Activated T-helper 1 cell treated with anti-CD3 and anti-CD28 coated beads, Interleukin-12 subunit alpha, Interleukin-12 subunit beta, Interleukin-2, Interleukin-4 antibody, amounts not matched to agents 30 ng/mL and 10 ng/mL and 1 ng/mL, durations not matched to agents 14 hours and 24 hours and 36 hours (primary cell): ENCODE measurements around the gene A3GALT2. TPM values are rescaled to one million over a fixed set of nuclear protein-coding genes. Genes with fewer than 3 reads are reported as not detected.

Experiments
- DNase-seq: peaks from one replicate; pipeline ENCODE4 v3.0.0; 2021; ENCODE audit warnings: low spot score
- H3K27ac Mint-ChIP-seq: one replicate; pipeline ENCODE4 v1.8.0; 2021; ENCODE audit warnings: mild to moderate bottlenecking, mixed read lengths
- H3K27me3 Mint-ChIP-seq: one replicate; pipeline ENCODE4 v1.8.0; 2022; ENCODE audit warnings: mild to moderate bottlenecking, moderate library complexity, mixed read lengths; ENCODE audit not compliant: insufficient read depth
- H3K36me3 Mint-ChIP-seq: one replicate; pipeline ENCODE4 v1.8.0; 2021; ENCODE audit warnings: low read depth, mixed read lengths
- H3K4me1 Mint-ChIP-seq: one replicate; pipeline ENCODE4 v1.8.0; 2021; ENCODE audit warnings: low read depth, mixed read lengths
- H3K4me3 Mint-ChIP-seq: one replicate; pipeline ENCODE4 v1.8.0; 2021; ENCODE audit warnings: mild to moderate bottlenecking, moderate library complexity, mixed read lengths
- H3K9me3 Mint-ChIP-seq: one replicate; pipeline ENCODE4 v1.8.0; 2021; ENCODE audit warnings: mixed read lengths
- intact Hi-C: fragments of 100-400 bp; cut with micrococcal nuclease; formaldehyde crosslinking; loops from one replicate; pipeline ENCODE4 v1.15.1; 2024
- total RNA-seq: library from RNA; stranded (reverse); gene quantifications from 2 replicates; pipeline ENCODE4 v1.2.3, GENCODE V29; 2022

The A3GALT2 gene
- total RNA-seq, 1 donor from 2014 or later: not detected

DNA sequence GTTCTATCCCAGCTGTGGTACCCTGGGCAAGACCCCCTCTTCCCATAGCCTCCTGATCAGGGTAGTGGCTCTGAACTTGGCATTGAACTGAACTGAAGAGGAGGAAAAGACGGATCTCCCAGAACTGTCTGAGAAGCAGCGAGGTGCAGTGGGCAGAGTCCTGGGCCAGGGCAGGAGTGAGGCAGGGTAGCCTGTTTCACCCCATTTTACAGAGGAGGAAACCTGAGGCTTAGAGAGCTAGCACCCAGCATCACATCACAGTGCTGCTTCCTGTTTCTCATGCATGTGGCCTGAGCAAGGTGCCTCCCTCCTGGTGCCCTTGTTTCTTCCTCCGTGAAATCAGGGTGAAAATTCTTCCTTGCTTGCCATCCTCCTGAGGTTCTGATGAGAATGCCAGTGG is 47.5 kb downstream of the A3GALT2 start:
- Mint-ChIP-seq H3K4me1 (peaks cover 14% of the 10 kb centered on the region), H3K27me3 (no peaks in the 10 kb centered on the region), H3K4me3 (no peak overlapping the region), H3K9me3 (no peaks in the 10 kb centered on the region), H3K36me3 (peaks cover 6% of the 10 kb centered on the region), H3K27ac (no peak overlapping the region)
- intact Hi-C loops: no loop called here
- DNase-seq: no peak

DNA sequence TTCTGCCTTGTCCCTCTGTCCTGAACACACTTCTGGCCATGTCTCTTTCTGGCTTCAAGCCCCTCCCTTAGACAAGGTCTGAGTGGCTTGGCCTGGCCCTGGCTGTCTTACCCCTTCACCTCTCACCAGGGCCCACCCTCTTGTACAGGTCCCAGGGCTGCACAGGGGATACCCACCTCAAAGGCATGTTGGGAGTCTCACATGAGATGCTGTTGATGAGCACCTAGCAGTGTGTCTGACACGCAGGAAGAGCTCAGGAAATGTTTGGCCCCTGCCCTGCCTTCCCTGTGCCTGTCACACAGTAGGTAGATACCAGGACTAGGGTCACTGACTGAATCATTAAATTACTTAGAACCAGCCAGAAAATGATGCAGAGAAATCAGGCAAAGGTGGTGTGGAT is 48.0 kb downstream of the A3GALT2 start:
- H3K36me3 Mint-ChIP-seq: peaks cover 6% of the 10 kb centered on the region
- H3K27ac Mint-ChIP-seq: no peak overlapping the region
- H3K9me3 Mint-ChIP-seq: no peaks in the 10 kb centered on the region
- no peaks in the 10 kb centered on the region for H3K27me3 Mint-ChIP-seq
- H3K4me3 Mint-ChIP-seq: no peak overlapping the region
- H3K4me1 Mint-ChIP-seq: peaks cover 14% of the 10 kb centered on the region
- intact Hi-C loops: no loop called here
- DNase-seq: no peak

DNA sequence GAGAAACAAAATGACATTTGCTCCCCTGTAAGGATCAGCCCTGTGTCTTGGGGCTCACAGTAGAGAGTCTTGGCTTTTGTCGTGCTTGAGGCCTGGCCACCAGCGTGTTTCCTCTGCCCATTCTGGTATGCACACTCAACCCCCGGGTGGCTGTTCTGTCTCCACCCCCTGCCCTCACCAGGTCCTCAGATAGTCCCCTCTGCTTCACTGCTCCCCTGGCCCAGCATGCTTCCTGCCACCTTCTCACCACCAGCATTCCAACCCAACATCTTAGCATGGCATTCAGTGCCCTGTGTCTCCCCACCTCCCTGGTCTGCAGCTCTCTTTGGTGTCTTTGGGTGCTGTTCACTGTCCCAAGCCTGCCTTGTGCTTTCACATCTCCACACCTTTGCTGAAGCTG is 48.4 kb downstream of the A3GALT2 start:
- Mint-ChIP-seq H3K9me3 (no peaks in the 10 kb centered on the region), H3K4me3 (no peak overlapping the region), H3K27ac (no peak overlapping the region), H3K36me3 (peaks cover 6% of the 10 kb centered on the region), H3K27me3 (no peaks in the 10 kb centered on the region), H3K4me1 (peaks cover 14% of the 10 kb centered on the region)
- DNase-seq: no peak
- intact Hi-C loops: no loop called here

DNA sequence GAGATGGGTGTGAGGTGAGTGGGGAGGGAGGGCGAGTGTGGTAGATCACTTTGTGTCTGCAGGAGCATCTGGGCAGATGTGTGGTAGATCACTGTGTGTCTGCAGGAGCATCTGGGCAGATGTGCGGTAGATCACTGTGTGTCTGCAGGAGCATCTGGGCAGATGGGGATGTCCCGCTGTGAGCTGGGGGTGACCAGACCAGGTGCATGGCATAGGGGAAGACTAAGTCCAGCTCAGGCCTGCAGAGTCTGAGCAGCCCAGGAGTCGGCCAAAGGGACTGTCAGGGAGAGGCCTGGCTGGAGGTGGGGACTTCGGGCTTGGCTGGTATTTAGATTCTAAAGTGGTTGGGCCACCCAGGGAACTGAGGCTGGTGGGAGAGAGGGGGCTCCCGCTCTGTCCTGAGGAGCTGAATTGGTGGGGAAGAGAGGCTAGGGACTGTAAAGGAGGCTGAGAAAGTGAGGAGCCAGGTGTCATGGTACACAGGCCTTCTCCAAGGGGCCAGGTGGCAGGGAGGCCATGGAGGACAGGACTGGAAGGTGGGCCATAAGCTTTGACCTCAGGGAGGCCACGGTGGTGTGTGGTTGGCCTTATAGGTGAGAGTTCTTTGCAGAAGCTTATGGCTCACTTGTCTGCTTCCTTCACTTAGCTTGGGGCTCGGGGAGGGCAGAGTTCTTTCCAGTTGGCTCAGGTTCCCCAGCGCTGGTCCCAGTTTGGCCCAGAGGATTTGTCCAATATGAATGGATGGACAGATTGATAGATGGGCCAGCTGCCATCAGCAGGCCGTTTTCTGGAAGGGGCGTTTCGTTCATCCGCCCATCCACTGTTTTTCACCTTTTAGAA is 49.0 kb downstream of the A3GALT2 start:
- H3K27ac Mint-ChIP-seq: no peak overlapping the region
- H3K4me3 Mint-ChIP-seq: no peak overlapping the region
- H3K27me3 Mint-ChIP-seq: no peaks in the 10 kb centered on the region
- DNase-seq: no peak
- no peaks in the 10 kb centered on the region for H3K9me3 Mint-ChIP-seq
- intact Hi-C loops: no loop called here
- H3K36me3 Mint-ChIP-seq: peaks cover 5% of the 10 kb centered on the region
- H3K4me1 Mint-ChIP-seq: peaks cover 14% of the 10 kb centered on the region

DNA sequence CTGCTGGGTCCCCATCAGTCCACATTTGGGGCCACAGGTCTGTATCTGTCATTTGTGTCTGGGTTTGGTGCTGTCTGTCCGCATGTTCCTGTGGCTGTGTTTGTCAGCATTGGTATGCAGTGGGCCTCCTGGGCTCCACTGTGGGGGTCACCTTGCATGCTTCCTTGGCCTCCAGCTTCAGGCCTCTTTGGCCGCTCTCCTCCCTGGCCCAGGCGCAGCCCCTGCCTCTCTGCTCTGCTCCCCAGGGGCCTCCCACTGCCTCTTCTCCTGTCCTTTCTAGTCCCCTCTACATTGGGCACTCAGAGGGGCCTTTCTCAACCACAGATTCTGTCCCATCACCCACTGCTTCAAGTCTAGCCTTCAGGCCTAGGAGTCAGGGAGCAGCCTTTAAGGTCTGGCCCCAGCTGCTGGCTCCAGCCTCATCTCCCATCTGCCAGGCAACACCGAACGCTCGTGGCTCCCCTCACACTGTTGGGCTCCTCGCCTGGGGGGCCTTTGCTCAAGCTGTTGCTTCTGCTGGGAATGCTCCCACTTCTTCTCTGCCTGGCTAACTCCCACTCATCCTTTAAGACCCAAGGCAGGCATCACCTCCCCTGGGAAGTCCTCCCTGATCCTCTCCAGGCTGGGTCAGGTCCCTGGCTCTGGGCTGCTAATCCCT is 50.0 kb downstream of the A3GALT2 start:
- no peaks in the 10 kb centered on the region for H3K9me3 Mint-ChIP-seq
- no peak overlapping the region for H3K4me3 Mint-ChIP-seq
- intact Hi-C loops: no loop called here
- peaks cover 14% of the 10 kb centered on the region for H3K4me1 Mint-ChIP-seq
- DNase-seq: no peak
- peaks cover 3% of the 10 kb centered on the region for H3K36me3 Mint-ChIP-seq
- no peaks in the 10 kb centered on the region for H3K27me3 Mint-ChIP-seq
- H3K27ac Mint-ChIP-seq: no peak overlapping the region

DNA sequence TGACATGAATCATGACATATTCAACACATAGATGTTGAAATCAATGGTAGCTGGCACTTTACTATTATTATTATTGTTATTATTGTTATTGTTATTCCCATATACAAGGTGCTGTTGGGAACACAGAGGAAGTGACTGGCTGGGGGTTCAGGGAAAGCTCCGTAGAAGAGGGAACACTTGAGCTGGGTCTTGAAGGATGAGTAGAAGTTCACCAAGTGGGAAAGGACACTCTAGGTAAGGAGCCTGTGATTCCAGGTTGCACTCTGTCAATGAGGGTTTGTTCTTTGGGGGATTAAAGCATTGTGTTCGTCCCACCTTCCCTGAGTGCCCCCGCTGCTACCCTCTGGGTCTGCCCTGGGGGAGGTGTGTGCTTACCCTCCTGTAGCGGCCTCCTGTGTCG is 50.5 kb downstream of the A3GALT2 start:
- DNase-seq: no peak
- intact Hi-C loops: no loop called here
- Mint-ChIP-seq H3K27ac (no peak overlapping the region), H3K9me3 (no peaks in the 10 kb centered on the region), H3K4me1 (peaks cover 14% of the 10 kb centered on the region), H3K27me3 (no peaks in the 10 kb centered on the region), H3K4me3 (no peak overlapping the region), H3K36me3 (peaks cover 3% of the 10 kb centered on the region)

DNA sequence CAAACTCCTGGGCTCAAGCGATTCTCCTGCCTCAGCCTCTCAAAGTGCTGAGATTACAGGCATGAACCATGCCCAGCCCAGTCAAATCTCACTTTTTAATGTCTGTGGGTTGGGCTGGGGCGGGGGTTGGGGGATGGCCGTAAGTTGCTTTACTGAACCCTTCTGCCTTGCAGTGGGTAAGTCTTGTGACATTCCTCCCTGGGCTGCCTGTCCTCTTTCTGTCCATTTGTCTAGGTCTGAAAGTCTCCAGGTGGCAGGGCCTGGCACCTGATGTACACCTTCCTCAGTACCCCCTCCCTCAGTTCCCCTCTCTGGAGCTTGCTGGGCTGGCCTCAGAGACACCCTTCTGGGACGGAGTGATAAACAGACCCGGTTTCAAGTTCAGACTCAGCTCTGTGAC is 51.3 kb downstream of the A3GALT2 start:
- H3K9me3 Mint-ChIP-seq: no peaks in the 10 kb centered on the region
- H3K27me3 Mint-ChIP-seq: no peaks in the 10 kb centered on the region
- H3K4me3 Mint-ChIP-seq: no peak overlapping the region
- peaks cover 14% of the 10 kb centered on the region for H3K4me1 Mint-ChIP-seq
- DNase-seq: no peak
- no peak overlapping the region for H3K27ac Mint-ChIP-seq
- intact Hi-C loops: no loop called here
- peaks cover 3% of the 10 kb centered on the region for H3K36me3 Mint-ChIP-seq

DNA sequence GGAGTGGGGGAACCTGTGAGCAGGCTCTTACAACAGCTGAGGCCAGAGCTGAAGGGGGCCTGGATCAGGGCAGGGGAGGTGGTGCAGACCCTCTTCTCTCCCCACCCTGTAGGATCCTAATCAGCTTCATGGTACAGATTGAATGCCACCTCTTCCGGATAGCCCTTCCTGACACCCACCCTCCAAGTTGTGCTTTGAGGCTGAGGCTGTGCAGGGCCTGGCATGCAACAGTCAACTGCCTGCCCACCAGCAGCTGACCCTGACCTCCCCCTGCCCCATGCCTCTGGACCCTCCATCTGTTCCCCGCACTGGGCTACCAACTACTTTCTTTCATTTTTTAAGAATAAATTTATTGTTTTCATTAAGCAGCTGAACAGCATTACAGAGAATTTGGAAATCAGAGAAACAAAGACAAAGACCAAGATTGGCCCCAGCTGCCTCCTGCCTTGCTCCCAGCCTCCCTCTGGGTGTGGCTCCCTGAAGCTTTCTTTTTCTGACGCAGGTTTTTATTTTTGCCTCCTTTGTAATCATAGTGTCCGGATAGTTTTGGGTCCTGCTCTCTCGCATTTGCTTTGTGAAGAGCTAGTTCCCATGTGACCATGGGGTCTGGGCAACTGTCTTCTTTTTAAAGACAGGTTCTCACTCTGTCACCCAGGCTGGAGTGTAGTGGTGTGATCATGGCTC is 51.8 kb downstream of the A3GALT2 start:
- no peak for DNase-seq
- no peak overlapping the region for H3K27ac Mint-ChIP-seq
- H3K4me3 Mint-ChIP-seq: no peak overlapping the region
- H3K27me3 Mint-ChIP-seq: no peaks in the 10 kb centered on the region
- no peaks in the 10 kb centered on the region for H3K9me3 Mint-ChIP-seq
- H3K4me1 Mint-ChIP-seq: peaks cover 14% of the 10 kb centered on the region
- intact Hi-C loops: no loop called here
- H3K36me3 Mint-ChIP-seq: peaks cover 3% of the 10 kb centered on the region

DNA sequence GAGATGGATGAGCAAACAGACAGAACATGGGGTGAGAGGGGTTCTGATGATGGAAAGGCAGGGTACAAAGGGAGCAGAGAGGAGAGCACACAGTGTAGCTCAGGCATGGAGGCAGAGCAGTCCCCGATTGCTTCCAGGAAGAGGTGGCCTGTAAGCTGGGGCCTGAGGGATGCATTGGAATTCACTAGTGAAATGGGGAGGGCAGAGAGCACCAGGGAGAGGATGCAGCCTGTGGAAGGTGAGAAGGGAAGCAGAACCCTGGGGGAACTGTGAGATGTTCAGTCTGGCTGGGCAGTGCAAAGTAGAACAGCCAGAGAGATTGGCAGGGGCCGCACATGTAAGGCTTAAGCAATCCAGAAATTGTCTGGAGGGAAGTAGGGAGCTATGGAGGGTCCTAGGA is 52.4 kb downstream of the A3GALT2 start:
- no peaks in the 10 kb centered on the region for H3K9me3 Mint-ChIP-seq
- peaks cover 10% of the 10 kb centered on the region for H3K4me1 Mint-ChIP-seq
- no peaks in the 10 kb centered on the region for H3K27me3 Mint-ChIP-seq
- H3K4me3 Mint-ChIP-seq: no peak overlapping the region
- no peak overlapping the region for H3K27ac Mint-ChIP-seq
- DNase-seq: no peak
- intact Hi-C loops: no loop called here
- peaks cover 3% of the 10 kb centered on the region for H3K36me3 Mint-ChIP-seq

DNA sequence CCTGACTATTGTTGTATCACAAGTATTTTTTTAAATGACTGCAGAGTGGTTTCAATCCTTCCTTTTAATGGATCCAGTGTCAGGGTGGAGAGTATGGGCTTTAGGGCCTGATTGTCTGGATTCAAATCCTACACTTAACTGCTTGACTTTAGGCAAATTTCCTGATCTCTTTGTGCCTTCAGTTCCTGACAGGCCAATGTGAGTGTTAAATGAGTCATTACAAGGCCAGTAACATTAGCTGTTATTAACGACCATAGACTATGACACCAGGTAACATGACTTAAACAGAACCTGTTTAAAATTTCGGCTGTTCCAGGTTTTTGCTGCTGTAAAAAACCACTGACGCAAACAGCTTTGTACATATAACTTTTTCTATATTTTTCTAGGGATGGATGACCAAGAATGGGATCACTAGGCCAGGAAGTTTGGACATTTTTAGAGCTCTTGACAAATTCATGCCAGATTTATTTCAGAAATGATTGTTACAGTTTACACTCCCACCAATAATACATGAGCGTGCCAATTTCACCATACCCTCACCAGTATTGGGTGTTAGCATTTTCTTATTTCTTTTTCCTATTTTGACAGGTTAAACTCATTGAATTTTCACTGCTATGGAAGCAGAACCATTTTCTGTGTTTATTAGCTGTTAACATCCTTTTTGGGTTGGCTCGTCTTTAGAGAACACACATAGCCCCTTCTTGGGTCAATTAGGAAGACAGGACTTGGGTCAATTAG is 53.3 kb downstream of the A3GALT2 start:
- no peak overlapping the region for H3K4me3 Mint-ChIP-seq
- H3K27me3 Mint-ChIP-seq: no peaks in the 10 kb centered on the region
- H3K27ac Mint-ChIP-seq: no peak overlapping the region
- no peak for DNase-seq
- peaks cover 2% of the 10 kb centered on the region for H3K4me1 Mint-ChIP-seq
- no peaks in the 10 kb centered on the region for H3K9me3 Mint-ChIP-seq
- H3K36me3 Mint-ChIP-seq: peaks cover 4% of the 10 kb centered on the region
- intact Hi-C loops: no loop called here

DNA sequence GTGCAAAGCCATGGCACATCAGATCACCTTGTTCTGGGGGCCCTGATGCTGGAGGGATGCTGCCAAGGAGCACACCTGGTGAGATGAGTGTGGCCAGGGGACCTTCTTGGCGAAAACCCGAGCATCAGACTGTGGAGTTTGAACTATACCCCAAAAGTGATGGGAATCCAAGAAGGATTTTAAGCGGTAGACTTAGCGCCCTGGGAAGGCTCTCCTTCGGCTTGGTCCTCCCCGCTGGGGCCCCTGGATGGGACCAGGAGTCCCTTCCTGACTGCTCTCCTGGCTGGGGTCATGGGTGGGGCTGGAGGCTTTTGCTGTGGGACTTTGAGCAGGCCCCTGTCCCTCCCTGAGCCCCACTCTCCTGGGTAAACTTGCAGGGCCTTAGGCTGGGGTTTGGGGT is 54.1 kb downstream of the A3GALT2 start:
- Mint-ChIP-seq H3K4me1 (peaks cover 1% of the 10 kb centered on the region), H3K36me3 (peaks cover 4% of the 10 kb centered on the region), H3K27ac (no peak overlapping the region)

DNA sequence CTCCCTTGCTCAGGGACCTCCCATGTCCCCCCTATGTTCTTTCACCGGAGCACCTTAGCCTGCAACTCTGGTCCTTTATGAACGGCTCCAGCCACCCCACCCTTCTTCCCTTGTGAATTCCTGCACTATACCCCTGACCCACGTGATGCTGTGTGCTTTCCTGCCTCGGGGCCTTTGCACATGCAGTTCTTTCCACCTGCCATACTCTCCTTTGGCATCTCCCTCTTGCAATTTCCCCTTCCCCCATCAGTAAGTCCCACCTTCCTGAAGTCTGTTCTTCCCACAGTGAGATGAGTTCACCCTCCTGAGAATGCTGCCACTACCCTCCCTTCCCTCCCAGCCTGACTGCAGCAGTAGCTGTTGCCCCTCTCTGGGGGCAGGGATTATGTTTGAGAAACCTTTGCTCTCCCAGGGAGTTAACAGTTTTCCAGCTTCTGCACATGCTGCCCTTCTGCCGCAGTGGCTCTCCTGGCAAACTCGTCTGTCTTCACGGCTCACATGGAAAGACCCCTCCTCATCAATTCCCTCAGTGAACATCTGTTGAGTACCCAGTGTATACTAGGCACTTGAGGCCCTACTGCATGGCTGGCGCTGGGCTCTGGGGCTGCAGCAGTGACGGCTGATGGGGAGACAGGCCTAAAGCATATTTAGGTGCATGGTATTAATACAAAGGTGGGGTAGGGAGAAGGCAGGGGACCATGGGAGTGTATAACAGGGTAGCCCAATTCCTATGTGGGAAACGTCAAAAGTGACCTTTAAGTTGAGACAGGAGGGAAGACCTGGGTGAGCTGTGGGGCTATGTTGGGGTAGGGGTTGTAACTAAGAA is 54.9 kb downstream of the A3GALT2 start:
- peaks cover 2% of the 10 kb centered on the region for H3K36me3 Mint-ChIP-seq
- no peaks in the 10 kb centered on the region for H3K27me3 Mint-ChIP-seq
- no peak overlapping the region for H3K4me3 Mint-ChIP-seq
- DNase-seq: no peak
- H3K9me3 Mint-ChIP-seq: no peaks in the 10 kb centered on the region
- no peak overlapping the region for H3K27ac Mint-ChIP-seq
- H3K4me1 Mint-ChIP-seq: peaks cover 6% of the 10 kb centered on the region
- intact Hi-C loops: no loop called here

More for the DNA sequence above, 54.1 kb downstream of the A3GALT2 start:
- Mint-ChIP-seq H3K4me3 (no peak overlapping the region), H3K9me3 (no peaks in the 10 kb centered on the region), H3K27me3 (no peaks in the 10 kb centered on the region)
- no peak for DNase-seq
- intact Hi-C loops: no loop called here
